Activated CD8-positive, alpha-beta T cell treated with anti-CD3 and anti-CD28 coated beads for 36 hours (primary cell): ENCODE results near the gene ARPC4. TPM values are rescaled to one million over a fixed set of nuclear protein-coding genes. Genes with fewer than 3 reads are reported as not detected.
A peak's percentile ranks its signal among the peaks of the same experiment; 100 is the strongest.

ENCODE experiments used
- ATAC-seq: fragments of 200-7000 bp; cut with Tn5 transposase; one replicate; pipeline ENCODE4 v1.10.0; 2021; ENCODE audit warnings: mild to moderate bottlenecking, moderate library complexity
- CTCF ChIA-PET: fragments of 350-600 bp; sonication (Branson Sonifier 250); formaldehyde crosslinking; loops from one replicate; lab custom pipeline; 2021; ENCODE audit warnings: antibody characterized with exemption; lab: Charles Lee
- POLR2A ChIA-PET: fragments of 350-600 bp; sonication (Branson Sonifier 250); formaldehyde crosslinking; loops from one replicate; lab custom pipeline; 2021; ENCODE audit warnings: antibody characterized with exemption; lab: Charles Lee
- DNase-seq: peaks from one replicate; pipeline ENCODE4 v3.0.0-alpha.2; 2020
- H3K27ac Mint-ChIP-seq: one replicate; pipeline ENCODE4 v1.8.0; 2021; ENCODE audit warnings: mild to moderate bottlenecking, mixed read lengths
- H3K27me3 Mint-ChIP-seq: one replicate; pipeline ENCODE4 v1.8.0; 2021; ENCODE audit warnings: mixed read lengths
- H3K36me3 Mint-ChIP-seq: one replicate; pipeline ENCODE4 v1.8.0; 2021; ENCODE audit warnings: low read depth, mixed read lengths
- H3K4me1 Mint-ChIP-seq: one replicate; pipeline ENCODE4 v1.8.0; 2021; ENCODE audit warnings: low read depth, mixed read lengths
- H3K4me3 Mint-ChIP-seq: one replicate; pipeline ENCODE4 v1.8.0; 2021; ENCODE audit warnings: mild to moderate bottlenecking, moderate library complexity, mixed read lengths
- H3K9me3 Mint-ChIP-seq: one replicate; pipeline ENCODE4 v1.8.0; 2021; ENCODE audit warnings: mixed read lengths
- CTCF ChIP-seq: fragments of 200-600 bp; IDR thresholded peaks from one replicate; pipeline ENCODE4 v1.8.0; 2022; ENCODE audit warnings: antibody characterized with exemption, mild to moderate bottlenecking
- intact Hi-C: fragments of 100-400 bp; cut with micrococcal nuclease; formaldehyde crosslinking; loops from one replicate; pipeline ENCODE4 v1.10.0; 2022
- total RNA-seq, 2 experiments: library from RNA; stranded (reverse); gene quantifications; one replicate each; pipeline ENCODE4 v1.2.3, GENCODE V29; 2021

The ARPC4 gene
- total RNA-seq, 2 experiments from 2014 or later, result 205 to 208 TPM

- Mint-ChIP-seq H3K4me3 (no peak overlapping the region), H3K4me1 (no peaks in the 10 kb centered on the region), H3K36me3 (peaks cover 5% of the 10 kb centered on the region), H3K27me3 (no peaks in the 10 kb centered on the region), H3K27ac (no peak overlapping the region), H3K9me3 (no peaks in the 10 kb centered on the region)
- ChIA-PET CTCF (interaction anchor here (0.6 to 1.5 kb wide), 2 partner anchors 21 to 355 kb away, joined by 3 to 4 read pairs; no protein-coding TSS in a partner anchor), POLR2A (interaction anchor here (1.3 to 1.5 kb wide), 2 partner anchors 10 to 32 kb away, joined by 3 to 4 read pairs; no protein-coding TSS in a partner anchor)
- ATAC-seq (no peak), DNase-seq (no peak)
- intact Hi-C loops, result no loop called here
- TF ChIP-seq CTCF, result no peak
Measured at GRCh38 chr3:9820543-9820942, 27.7 kb downstream of the ARPC4 start.

GRCh38 chr3:9820946-9821345 is 28.1 kb downstream of the ARPC4 start:
- ATAC-seq, result peak; percentile 73
- no peak overlapping the region for H3K27ac Mint-ChIP-seq
- DNase-seq, result no peak
- no peaks in the 10 kb centered on the region for H3K9me3 Mint-ChIP-seq
- intact Hi-C loops, result no loop called here
- peaks cover 5% of the 10 kb centered on the region for H3K36me3 Mint-ChIP-seq
- no peak for TF ChIP-seq CTCF
- POLR2A ChIA-PET, result interaction anchor here (1.5 kb wide), 1 partner anchor 33 kb away, joined by 3 read pairs; no protein-coding TSS in a partner anchor
- no peaks in the 10 kb centered on the region for H3K27me3 Mint-ChIP-seq
- no peaks in the 10 kb centered on the region for H3K4me1 Mint-ChIP-seq
- CTCF ChIA-PET, result interaction anchor here (1.0 kb wide), 1 partner anchor 28 kb away, joined by 3 read pairs; no protein-coding TSS in a partner anchor
- no peak overlapping the region for H3K4me3 Mint-ChIP-seq

GRCh38 chr3:9825451-9826040 is 32.7 kb downstream of the ARPC4 start:
- POLR2A ChIA-PET, result interaction anchor here (1.1 kb wide), 1 partner anchor 18 kb away, joined by 3 read pairs; no protein-coding TSS in a partner anchor
- H3K4me1 Mint-ChIP-seq, result no peaks in the 10 kb centered on the region
- H3K4me3 Mint-ChIP-seq, result no peak overlapping the region
- H3K36me3 Mint-ChIP-seq, result peaks cover 11% of the 10 kb centered on the region
- no peaks in the 10 kb centered on the region for H3K27me3 Mint-ChIP-seq
- no peaks in the 10 kb centered on the region for H3K9me3 Mint-ChIP-seq
- ATAC-seq (no peak), DNase-seq (no peak)
- TF ChIP-seq CTCF, result no peak
- CTCF ChIA-PET, result interaction anchor here (1.2 kb wide), 1 partner anchor 98 kb away, joined by 4 read pairs; no protein-coding TSS in a partner anchor
- intact Hi-C loops, result no loop called here
- H3K27ac Mint-ChIP-seq, result no peak overlapping the region

- Mint-ChIP-seq H3K4me1 (peaks cover 7% of the 10 kb centered on the region), H3K4me3 (no peak overlapping the region), H3K27me3 (no peaks in the 10 kb centered on the region), H3K27ac (no peak overlapping the region), H3K36me3 (peaks cover 14% of the 10 kb centered on the region), H3K9me3 (no peaks in the 10 kb centered on the region)
- POLR2A ChIA-PET, result interaction anchor here (1.1 to 1.4 kb wide), 2 partner anchors 13 to 16 kb away, joined by 3 to 4 read pairs; partner anchors contain the start of gene TTLL3
- intact Hi-C loops, result no loop called here
- CTCF ChIA-PET, result interaction anchor here (0.7 to 2.0 kb wide), 11 partner anchors 10 to 138 kb away, joined by 3 to 6 read pairs (median 3); no protein-coding TSS in a partner anchor
- peak; percentile 43 for TF ChIP-seq CTCF
- DNase-seq (peak; percentile 51), ATAC-seq (peak; percentile 75)
Measured at GRCh38 chr3:9826815-9827573, 34.1 kb downstream of the ARPC4 start.
